ENCODE measurements around the gene ZNF24.
A peak's percentile ranks its signal among the peaks of the same experiment; 100 is the strongest.

The ZNF24 gene

DNA sequence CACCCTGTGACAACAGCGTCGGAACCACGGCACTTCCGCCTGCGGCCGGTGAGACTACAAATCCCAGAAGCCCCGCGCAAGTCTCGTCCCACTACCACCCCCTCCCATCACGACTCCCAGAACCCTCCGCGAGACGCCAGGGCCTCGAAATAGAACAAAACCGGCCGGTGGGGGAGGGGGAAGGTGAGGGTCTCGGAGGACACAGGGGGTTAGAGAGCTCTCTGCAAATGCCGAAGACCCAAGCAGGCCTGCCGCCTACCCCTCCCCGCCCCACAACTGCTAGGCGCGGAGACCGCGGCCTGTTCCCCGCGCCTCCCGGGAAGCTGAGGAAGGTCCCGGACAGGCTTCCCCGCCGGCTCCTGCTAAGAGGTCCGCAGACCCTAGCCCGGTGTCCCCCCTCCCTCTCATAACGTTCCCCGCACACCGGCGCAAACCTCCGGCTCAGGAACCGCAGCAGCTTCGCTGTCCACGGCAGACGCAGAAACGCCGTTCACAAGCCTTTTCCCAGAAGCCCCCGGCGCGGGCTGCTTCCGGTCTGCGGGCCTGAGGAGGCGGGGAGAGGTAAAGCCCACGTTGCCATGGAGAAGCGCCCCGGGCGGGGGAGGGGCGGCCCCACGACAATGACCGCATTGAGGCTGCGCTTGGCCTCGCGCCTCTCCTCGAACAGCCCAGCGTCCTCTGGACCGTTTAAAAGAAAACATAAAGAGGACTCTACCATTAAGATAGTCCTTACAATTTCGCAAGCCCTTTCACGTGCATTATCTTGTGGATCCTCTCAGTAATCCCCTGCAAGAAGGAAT lies at the start of gene ZNF24:
TSS of gene ZNF24 (minus strand) at position 485 of the 800 bp plus-strand sequence. CDS start 3,770 bp downstream, outside the sequence.
- in situ Hi-C loops (cut with HindIII; ENCODE audit: low pct_ligation_motif_present, low pct_unique_long_range_greater_than_20kb, low sequenced_read_pairs): no loop called here
- peak; percentile 91 for DNase-seq

DNA sequence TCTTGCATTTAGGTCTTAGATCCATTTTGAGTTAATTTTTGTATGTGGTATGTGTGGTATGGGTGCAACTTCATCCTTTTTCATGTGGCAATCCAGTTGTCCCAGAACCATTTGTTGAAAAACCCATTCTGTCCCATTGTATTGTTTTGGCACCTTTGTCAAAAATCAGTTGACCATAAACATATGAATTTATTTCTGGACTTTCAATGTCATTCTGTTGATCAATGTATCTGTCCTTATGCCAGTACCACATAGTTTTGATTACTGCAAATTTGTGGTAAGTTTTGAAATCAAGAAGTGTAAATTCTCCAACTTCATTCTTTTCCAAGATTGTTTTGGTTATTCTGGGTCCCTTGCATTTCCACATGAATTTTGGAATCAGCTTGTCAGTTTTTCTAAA lies 49.5 kb upstream of the ZNF24 start:
- in situ Hi-C loops (cut with HindIII; ENCODE audit: low pct_ligation_motif_present, low pct_unique_long_range_greater_than_20kb, low sequenced_read_pairs): no loop called here
- no peak for DNase-seq

DNA sequence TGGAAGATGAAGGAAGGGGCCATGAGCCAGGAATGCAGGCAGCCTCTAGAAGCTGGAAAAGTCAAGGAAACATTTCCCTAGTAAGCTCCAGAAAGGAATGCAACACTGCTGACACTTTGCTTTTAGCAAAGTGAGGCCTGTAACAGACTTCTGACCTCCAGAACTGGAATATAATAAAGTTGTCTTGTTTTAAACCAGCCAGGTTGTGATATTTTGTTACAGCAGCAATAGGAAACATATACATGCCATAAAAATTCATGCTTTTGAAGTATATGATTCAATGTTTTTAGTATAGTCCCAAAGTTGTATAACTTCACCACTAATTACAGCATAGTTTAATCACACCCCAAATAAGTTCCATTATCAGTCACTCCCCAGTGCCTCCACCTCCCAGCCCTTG lies 48.2 kb upstream of the ZNF24 start:
- in situ Hi-C loops (cut with HindIII; ENCODE audit: low pct_ligation_motif_present, low pct_unique_long_range_greater_than_20kb, low sequenced_read_pairs): no loop called here
- no peak for DNase-seq

DNA sequence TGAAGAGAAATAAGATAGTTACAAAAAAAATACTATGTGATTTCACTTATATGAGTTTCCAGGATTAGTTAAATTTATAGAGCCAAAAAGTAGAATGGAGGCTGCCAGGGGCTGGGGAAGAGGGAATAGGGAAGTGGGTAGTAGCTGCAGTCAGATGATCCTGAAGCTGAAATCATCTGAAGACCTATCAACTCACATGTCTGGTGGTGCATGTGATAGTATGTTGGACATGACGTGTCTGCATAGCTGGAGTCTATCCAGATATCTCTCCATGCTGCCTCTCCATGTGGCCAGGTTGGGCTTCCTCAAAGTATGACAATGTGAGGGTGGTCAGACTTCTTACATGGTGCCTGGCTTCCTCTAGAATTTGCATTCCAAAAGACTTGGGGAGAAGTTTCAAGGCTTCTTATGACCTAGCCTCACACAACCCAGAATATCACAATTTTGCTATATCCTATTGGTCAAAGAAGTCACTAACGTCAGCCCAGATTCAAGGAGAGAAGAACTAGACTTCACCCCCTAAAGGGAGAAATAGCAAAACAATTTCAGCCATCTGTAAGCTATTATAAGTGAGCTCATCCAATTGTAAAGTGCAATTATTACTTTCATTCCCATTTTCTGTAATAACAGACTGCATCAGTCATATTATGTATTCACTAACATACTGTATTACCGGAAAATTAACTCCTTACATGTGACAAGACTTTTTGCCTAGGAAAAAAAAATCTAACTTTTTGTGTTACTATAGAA lies 46.9 kb upstream of the ZNF24 start:
- in situ Hi-C loops (cut with HindIII; ENCODE audit: low pct_ligation_motif_present, low pct_unique_long_range_greater_than_20kb, low sequenced_read_pairs): no loop called here

DNA sequence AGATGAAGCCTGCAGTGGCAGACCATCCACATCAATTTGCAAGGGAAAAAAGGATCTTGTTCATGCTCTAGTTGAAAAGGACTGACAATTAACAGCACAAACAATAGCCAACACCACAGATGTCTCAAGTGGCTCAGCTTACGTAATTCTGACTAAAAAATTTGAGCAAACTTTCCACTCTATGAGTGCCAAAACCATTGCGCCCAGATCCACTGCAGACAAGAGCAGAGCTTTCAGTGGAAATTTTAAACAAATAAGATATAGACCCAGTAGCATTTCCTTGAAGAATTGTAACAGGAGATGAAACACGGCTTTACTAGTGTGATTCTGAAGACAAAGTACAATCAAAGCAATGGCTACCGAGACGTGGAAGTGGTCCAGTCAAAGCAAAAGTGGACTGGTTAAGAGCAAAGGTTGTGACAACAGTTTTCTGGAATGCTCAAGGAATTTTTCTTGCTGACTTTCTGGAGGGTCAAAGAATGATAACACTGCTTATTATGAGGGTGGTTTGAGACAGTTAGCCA lies 44.9 kb upstream of the ZNF24 start:
- in situ Hi-C loops (cut with HindIII; ENCODE audit: low pct_ligation_motif_present, low pct_unique_long_range_greater_than_20kb, low sequenced_read_pairs): no loop called here
- DNase-seq: no peak

More for the DNA sequence above, 46.9 kb upstream of the ZNF24 start:
- no peak for DNase-seq

DNA sequence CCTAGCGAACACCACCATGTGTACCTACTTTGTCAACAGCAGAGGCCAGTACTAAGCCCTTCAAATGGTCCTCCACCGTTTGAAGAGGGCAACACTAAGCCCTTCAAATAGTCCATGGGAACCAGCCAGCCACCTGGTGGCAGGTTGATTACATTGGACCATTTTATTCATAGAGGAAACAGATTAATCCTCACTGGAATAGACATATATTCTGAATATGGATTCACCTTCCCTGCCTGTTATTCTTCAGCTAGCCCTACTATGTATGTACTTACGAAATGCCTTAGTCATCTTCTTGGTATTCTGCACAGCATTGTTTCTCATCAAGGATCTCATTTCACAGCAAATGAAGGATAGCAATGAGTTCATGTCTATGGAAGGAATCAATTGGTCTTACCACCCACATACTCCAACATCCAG lies 42.9 kb upstream of the ZNF24 start:
- DNase-seq: peak; percentile 17
- in situ Hi-C loops (cut with HindIII; ENCODE audit: low pct_ligation_motif_present, low pct_unique_long_range_greater_than_20kb, low sequenced_read_pairs): no loop called here

DNA sequence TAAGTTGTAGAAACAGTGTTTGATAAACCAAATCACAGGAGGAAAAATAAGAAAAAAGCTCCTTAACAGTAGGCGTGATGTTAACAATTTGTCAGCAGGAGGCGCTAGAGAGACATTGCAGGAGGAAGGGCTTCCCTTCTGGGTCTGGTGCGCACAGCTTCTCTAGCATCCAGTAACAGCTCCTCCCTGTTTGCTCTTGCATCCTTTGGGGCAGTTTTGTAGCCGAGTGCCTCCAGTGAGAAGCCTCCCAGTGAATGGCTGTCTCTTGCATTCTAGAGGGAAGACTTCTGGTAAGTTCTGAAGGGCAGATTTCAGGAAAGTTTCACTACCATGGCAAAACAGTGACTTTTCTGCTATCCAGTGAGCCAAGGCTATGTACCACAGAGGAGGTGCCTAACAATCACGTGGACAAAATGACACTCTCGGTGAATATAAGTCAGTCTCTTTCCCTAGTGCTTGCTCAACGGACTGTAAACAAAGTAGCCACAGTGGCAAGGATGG lies 42.4 kb upstream of the ZNF24 start:
- in situ Hi-C loops (cut with HindIII; ENCODE audit: low pct_ligation_motif_present, low pct_unique_long_range_greater_than_20kb, low sequenced_read_pairs): no loop called here
- DNase-seq: peak; percentile 71

DNA sequence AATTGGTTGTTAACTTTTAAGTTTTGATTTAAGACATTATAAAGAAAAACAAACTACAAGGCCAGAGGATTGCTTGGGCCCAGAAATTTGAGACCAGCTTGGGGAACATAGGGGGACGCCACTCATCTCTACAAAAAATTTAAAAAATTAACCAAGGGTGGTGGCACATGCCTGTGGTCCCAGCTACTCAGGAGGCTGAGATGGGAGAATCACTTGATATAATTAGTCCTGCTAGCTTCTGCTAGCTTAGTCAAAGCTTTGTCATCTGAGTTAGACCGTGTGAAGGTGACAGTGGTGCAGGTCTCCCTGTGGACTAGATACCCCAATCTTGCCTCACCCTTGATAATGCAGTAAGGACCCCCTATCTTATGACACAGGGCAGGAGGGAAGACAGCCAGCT lies 38.9 kb upstream of the ZNF24 start:
- in situ Hi-C loops (cut with HindIII; ENCODE audit: low pct_ligation_motif_present, low pct_unique_long_range_greater_than_20kb, low sequenced_read_pairs): no loop called here
- DNase-seq: no peak

DNA sequence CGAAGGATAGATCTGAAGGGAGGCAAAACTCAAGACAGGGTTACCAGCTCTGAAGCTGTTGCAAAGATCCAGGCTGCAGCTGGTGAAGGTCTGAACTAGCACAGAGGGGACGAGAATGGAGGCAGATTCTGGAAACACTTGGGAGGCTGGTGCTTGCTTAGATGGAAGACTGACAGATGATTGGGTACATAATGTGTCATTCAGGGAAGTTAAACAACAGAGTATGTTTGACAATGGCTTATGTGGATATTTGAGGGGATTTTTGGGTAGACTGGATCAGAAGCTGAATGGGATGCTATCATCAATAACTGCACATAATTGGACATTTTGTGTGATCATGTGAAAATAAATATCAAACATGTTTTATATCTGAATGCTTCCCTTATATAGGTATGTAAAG lies 35.2 kb upstream of the ZNF24 start:
- no peak for DNase-seq
- in situ Hi-C loops (cut with HindIII; ENCODE audit: low pct_ligation_motif_present, low pct_unique_long_range_greater_than_20kb, low sequenced_read_pairs): no loop called here

DNA sequence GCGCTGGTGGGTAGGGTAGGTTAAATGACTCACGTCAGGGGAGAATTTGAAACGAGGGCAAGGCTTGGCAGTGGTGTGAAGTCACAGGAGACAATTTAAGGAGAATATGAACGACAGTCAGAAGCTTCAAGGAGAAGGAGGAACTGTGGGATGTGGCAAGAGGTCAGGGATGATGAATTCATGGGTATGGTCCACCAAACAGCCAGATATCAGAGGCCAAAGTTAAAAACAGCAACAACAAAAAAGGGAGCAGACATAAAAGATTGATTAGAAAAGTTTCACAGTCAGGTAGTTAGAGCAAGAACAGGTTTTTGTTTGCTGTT lies 34.3 kb upstream of the ZNF24 start:
- in situ Hi-C loops (cut with HindIII; ENCODE audit: low pct_ligation_motif_present, low pct_unique_long_range_greater_than_20kb, low sequenced_read_pairs): no loop called here
- DNase-seq: no peak

DNA sequence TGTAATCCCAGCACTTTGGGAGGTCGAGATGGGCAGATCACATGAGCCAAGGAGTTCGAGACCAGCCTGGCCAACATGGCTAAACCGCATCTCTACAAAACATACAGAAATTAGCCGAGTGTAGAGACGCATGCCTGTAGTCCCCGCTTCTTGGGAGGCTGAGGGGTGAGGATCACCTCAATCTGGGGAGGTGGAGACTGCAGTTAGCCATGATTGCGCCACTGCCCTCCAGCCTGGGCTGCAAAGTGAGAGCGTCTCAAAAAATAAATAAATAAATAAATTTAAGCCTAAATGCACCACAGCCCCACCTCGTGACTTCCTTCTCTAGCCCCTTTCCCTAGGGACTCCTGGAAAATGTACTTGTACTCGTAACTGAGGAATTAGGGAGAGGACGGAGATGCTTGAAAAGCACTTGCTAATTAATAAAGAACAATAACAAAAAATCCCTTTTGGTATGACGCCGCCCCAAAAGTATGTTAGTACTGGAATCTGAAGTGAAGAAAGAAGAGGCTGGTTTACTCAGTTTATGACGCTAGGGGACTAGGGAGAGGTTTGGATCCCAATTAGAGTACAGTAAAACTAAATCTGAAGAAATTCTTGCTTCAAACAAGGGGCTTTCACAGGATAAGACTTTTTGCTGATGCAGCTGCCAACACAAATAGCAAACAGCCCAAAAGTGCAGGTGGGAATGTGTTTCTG lies 33.8 kb upstream of the ZNF24 start:
- DNase-seq: no peak
- in situ Hi-C loops (cut with HindIII; ENCODE audit: low pct_ligation_motif_present, low pct_unique_long_range_greater_than_20kb, low sequenced_read_pairs): no loop called here

DNA sequence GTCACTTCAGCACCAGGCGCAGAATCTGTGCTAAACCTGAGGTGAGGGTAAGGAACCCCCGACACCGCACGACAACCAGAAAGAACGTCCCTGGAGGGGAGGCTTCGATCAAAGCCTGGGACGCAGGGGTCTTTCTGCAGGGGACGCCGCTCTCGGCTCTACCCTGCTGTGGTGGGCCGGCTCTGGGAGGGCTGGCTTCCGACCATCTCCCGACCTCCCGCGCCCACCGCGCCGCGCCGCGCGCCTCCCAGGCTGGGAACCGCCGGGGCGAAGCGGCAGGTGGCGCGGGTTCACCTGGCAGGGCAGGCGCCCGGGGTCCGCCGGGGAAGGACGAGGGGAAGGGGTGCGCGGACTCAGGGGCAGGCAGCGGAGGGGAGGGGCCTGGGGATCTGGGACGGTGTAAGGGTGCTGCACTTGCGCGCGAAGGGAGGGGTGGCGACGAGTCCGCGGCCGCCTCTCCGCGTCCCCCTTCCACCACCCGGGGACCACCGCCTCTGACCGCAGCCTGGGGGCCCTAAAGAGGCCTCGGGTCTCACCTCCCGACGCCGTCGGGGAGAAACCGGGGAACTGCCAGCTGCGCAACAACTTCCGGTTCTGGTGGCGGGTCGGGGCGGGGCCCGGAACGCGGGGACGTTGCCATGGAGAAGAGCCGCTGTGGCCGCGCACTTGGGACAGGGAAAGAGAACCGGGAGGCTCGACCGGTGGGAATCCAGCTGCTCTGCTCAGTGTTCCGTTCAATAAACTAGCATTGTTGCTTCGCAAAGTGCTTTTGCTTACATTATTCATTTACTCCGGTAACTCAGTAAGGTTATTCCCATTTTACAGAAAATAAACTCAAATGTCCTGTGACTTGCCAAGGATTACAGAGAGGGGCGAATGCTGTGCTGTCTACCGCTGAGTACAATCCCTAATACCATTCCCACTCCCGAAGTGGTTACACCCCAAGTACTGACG lies 32.8 kb upstream of the ZNF24 start, which contains the start of gene ZNF396:
TSS of gene ZNF396 (minus strand) at position 596 of the 954 bp plus-strand sequence. CDS start 3,045 bp downstream, outside the sequence.
- in situ Hi-C loops (cut with HindIII; ENCODE audit: low pct_ligation_motif_present, low pct_unique_long_range_greater_than_20kb, low sequenced_read_pairs): no loop called here
- peak; percentile 45 for DNase-seq

DNA sequence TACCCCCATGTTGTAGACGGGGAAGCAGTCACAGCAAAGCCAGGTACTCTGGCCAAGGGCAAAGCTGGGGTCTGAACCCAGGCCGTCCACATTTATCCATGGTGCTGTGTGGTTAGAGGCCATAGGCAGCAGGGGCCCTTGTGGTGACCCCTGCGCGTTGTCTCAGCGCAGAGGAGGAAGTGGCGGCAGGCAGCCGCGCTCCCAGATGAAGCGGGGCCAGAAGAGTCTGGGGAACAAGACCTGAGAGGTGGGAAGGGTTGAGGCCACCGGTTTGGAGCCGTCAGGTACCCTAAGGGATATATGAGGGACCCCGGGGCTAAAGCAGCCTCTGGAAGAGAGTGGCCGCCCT lies 32.1 kb upstream of the ZNF24 start:
- no peak for DNase-seq
- in situ Hi-C loops (cut with HindIII; ENCODE audit: low pct_ligation_motif_present, low pct_unique_long_range_greater_than_20kb, low sequenced_read_pairs): no loop called here

DNA sequence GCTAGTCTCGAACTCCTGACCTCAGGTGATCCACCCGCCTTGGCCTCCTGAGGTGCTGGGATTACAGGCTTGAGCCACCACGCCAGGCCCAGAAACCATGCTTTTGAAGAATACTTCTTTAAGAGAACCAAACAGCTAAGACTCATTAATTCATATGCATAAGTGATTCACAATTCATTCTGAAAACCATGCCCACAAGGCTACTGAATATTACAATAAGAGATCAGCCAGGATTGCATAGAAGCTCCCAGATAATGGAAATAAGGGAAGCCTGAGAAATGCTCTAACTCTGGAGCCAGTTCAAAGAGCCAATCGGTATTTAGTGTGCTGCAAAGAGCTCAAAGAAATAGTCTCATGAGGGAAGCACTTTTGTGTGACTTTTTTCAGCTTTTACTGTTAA lies 30.5 kb upstream of the ZNF24 start:
- DNase-seq: no peak
- in situ Hi-C loops (cut with HindIII; ENCODE audit: low pct_ligation_motif_present, low pct_unique_long_range_greater_than_20kb, low sequenced_read_pairs): no loop called here

DNA sequence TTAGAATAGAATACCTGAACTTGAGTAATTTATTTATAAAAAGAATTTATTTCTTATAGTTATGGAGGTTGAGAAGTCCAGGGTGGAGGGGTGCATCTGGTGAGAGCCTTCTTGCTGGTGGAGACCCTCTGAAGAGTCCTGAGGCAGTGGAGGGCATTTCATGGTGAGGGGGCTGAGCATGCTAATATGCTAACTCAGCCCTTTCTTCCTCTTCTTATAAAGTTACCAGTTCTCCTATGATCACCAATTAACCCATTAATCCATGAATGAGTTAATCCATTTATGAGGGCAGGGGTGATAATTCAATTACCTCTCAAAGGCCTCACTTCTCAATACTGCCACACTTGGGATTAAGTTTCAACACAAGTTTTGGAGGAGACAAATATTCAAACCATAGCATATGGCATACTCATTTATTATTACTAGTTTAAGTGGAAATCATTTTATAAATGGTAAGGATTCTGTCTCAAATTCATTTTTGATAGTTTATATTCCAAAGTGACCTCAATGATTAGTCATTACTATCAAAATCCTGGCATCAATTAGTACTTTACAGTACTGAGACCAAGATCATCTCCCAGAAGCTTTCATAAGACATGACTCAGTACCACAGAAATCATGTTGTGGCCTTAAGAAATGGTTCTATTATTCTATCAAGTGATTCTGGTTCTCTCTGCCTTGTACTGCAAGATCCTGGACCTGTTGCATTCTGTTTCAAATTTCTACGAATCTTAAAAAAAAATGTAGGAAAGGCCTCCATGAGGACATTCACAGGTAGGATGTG lies 27.4 kb upstream of the ZNF24 start:
- no peak for DNase-seq
- in situ Hi-C loops (cut with HindIII; ENCODE audit: low pct_ligation_motif_present, low pct_unique_long_range_greater_than_20kb, low sequenced_read_pairs): no loop called here

DNA sequence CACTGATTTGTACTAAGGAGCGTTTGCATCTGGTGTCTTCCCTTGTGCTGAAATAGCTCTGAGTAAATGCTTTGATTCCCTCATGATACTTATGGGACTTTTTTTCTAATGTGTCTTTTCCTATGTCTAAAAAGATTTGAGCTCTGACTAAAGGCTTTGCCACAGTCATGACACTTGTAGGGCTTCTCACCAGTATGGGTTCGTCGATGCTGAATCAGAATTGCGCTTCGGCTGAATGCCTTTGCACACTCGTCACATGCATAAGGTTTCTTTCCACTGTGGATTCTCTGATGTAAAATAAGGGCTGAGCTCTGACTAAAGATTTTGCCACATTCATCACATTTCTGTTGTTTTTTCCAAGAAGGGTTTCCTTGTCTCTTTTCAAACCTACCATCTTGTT lies 24.9 kb upstream of the ZNF24 start:
- DNase-seq: no peak
- in situ Hi-C loops (cut with HindIII; ENCODE audit: low pct_ligation_motif_present, low pct_unique_long_range_greater_than_20kb, low sequenced_read_pairs): no loop called here

DNA sequence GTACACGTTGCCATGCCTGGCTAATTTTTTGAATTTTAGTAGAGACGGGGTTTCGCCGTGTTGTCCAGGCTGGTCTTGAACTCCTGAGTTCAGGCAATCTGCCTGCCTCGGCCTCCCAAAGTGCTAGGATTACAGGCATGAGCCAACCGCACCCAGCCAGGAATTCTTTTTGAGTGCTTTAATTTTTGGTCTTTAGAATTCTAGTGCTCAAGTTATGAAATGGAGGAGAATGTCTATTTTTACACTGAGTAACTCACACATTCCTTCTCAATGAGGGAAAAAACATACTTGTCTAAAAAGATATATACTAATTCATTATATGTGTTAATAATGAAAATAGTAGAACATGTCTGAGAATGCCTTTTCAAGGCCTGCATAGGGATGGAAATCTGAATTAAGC lies 24.4 kb upstream of the ZNF24 start:
- in situ Hi-C loops (cut with HindIII; ENCODE audit: low pct_ligation_motif_present, low pct_unique_long_range_greater_than_20kb, low sequenced_read_pairs): no loop called here
- DNase-seq: no peak

Measured in ACHN (cell line).